T-helper 17 cell (primary cell): ENCODE results near the gene FBXO7. TPM values are rescaled to one million over a fixed set of nuclear protein-coding genes. Genes with fewer than 3 reads are reported as not detected.

ENCODE experiments used
- ATAC-seq: fragments of 150-1000 bp; cut with Tn5 transposase; 2 replicates; pipeline ENCODE4 v1.10.0; 2021; ENCODE audit warnings: mild to moderate bottlenecking, moderate library complexity
- DNase-seq, 3 donors: peaks; one replicate each; pipeline versions ENCODE4 v3.0.0 to v3.0.0-alpha.2; 2020 to 2021
- H3K9me3 ChIP-seq: one replicate; pipeline ENCODE4 v1.7.0; 2013; ENCODE audit warnings: low read length, mild to moderate bottlenecking; ENCODE audit not compliant: control insufficient read depth, poor library complexity, severe bottlenecking
- H3K27ac Mint-ChIP-seq: one replicate; pipeline ENCODE4 v1.8.0; 2022; ENCODE audit warnings: mild to moderate bottlenecking, moderate library complexity, mixed read lengths
- H3K27me3 Mint-ChIP-seq: one replicate; pipeline ENCODE4 v1.8.0; 2022; ENCODE audit warnings: mixed read lengths
- H3K36me3 Mint-ChIP-seq: one replicate; pipeline ENCODE4 v1.8.0; 2022; ENCODE audit warnings: low read depth, mixed read lengths
- H3K4me1 Mint-ChIP-seq: one replicate; pipeline ENCODE4 v1.8.0; 2022; ENCODE audit warnings: mild to moderate bottlenecking, mixed read lengths
- H3K4me3 Mint-ChIP-seq: one replicate; pipeline ENCODE4 v1.8.0; 2022; ENCODE audit warnings: mild to moderate bottlenecking, moderate library complexity, mixed read lengths
- total RNA-seq, 4 donors: library from RNA in 2 of 4; stranded (reverse) in 2 of 4; gene quantifications; one replicate each; pipeline ENCODE4 v1.2.3 and lab custom pipeline; 2022 to 2026

Gene FBXO7
- total RNA-seq, 2 donors from 2014 or later = 122 to 133 TPM

DNA sequence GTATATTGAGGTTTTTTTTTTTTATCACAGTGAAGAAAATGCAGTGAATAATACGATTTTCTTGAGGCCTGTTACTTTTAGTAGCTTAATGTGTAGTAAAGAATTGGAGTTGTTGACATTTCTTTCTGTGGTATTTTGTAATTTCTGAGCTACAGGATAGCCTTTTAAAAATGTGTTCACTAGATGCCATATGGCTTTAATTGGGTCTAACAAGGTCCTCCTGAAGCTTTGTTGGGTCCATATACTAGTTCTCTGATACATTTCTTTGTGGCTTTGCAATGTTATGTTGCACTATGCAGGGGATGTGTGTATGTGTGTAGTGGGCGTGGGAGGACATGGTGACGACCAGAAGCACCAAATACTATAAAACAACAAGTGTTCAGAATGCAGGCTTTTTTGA lies 25.1 kb downstream of the FBXO7 start:
- Mint-ChIP-seq H3K4me3 (no peak overlapping the region), H3K4me1 (peaks cover 8% of the 10 kb centered on the region), H3K27me3 (no peaks in the 10 kb centered on the region), H3K36me3 (peaks cover 10% of the 10 kb centered on the region), H3K27ac (no peak overlapping the region)
- no peak for DNase-seq
- ATAC-seq = no peak
- H3K9me3 ChIP-seq = no peaks in the 10 kb centered on the region

DNA sequence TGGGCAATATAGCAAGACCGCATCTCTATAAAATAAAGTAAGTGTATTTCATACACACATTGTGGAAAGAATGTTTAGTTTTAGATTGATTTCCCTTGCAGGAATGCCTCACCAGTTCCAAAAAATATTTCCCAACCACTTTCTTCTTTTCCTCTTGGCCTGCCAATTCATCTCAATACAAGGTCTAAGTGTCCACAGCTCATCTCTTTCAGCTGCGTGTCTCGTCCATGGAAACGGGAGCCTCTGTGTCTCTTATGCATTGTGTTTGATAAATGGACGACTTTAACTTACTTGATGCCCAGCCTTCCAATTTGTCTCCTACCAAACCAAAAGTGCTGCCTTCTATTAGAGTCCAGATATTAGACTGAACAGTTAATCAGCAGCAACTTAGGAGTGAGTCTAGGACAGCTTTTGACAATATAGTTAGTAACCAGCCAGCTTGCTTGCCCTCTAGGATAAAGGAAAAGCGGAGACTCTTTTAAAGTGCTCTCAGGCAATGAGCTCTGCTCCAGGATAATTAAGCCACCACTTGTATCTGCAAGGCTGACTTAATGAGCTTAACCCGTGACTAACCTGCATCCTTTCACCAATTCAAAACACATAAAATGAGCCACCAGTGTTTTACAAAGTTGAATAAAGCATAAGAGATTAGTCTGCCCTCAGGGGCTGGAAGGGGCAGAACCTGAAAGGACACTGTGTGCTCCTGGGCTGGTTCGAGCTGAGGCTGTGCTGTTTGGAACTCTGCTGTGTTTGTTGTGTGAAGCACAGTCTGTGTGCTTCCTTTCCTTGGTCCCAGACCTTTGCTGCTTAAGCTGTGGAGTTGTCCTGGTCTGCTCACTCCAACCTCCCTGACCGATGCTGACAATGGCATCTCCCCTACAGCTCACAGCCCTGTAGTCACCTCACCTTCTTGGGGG lies 27.5 kb downstream of the FBXO7 start:
- no peak overlapping the region for H3K27ac Mint-ChIP-seq
- H3K27me3 Mint-ChIP-seq = no peaks in the 10 kb centered on the region
- peaks cover 3% of the 10 kb centered on the region for H3K36me3 Mint-ChIP-seq
- H3K4me3 Mint-ChIP-seq = no peak overlapping the region
- ATAC-seq = no peak
- H3K9me3 ChIP-seq = no peaks in the 10 kb centered on the region
- no peak for DNase-seq
- H3K4me1 Mint-ChIP-seq = peaks cover 11% of the 10 kb centered on the region

- H3K27ac Mint-ChIP-seq = no peak overlapping the region
- ATAC-seq (no peak), DNase-seq (no peak)
- H3K4me3 Mint-ChIP-seq = no peak overlapping the region
- H3K9me3 ChIP-seq = no peaks in the 10 kb centered on the region
- peaks cover 12% of the 10 kb centered on the region for H3K27me3 Mint-ChIP-seq
- no peaks in the 10 kb centered on the region for H3K36me3 Mint-ChIP-seq
- peaks cover 6% of the 10 kb centered on the region for H3K4me1 Mint-ChIP-seq
Measured at GRCh38 chr22:32509045-32509444, 34.4 kb downstream of the FBXO7 start.

DNA sequence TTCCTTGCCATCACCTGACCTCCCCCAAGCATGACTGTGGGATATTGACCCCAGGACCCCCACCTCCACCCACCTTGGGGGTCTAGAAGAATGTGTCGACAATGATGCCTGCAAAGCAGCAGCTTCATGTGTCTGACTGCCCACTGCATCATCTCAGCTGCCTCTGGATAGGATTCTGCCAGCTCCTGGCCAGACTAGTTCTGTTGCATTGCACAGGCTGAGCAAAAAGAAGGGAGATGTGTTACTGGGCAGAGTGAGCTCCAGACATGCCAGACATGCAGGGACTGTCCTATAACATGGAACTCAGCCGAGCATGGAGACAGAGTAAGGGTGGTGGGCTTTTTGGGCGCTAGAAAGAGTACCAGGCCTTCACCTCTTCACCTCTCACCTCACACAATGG lies 36.7 kb downstream of the FBXO7 start:
- Mint-ChIP-seq H3K4me3 (no peak overlapping the region), H3K27me3 (peaks cover 12% of the 10 kb centered on the region), H3K27ac (no peak overlapping the region), H3K4me1 (peaks cover 6% of the 10 kb centered on the region), H3K36me3 (no peaks in the 10 kb centered on the region)
- H3K9me3 ChIP-seq = no peaks in the 10 kb centered on the region
- ATAC-seq (no peak), DNase-seq (no peak)

GRCh38 chr22:32511776-32512175 lies 37.2 kb downstream of the FBXO7 start:
- peaks cover 4% of the 10 kb centered on the region for H3K4me1 Mint-ChIP-seq

DNA sequence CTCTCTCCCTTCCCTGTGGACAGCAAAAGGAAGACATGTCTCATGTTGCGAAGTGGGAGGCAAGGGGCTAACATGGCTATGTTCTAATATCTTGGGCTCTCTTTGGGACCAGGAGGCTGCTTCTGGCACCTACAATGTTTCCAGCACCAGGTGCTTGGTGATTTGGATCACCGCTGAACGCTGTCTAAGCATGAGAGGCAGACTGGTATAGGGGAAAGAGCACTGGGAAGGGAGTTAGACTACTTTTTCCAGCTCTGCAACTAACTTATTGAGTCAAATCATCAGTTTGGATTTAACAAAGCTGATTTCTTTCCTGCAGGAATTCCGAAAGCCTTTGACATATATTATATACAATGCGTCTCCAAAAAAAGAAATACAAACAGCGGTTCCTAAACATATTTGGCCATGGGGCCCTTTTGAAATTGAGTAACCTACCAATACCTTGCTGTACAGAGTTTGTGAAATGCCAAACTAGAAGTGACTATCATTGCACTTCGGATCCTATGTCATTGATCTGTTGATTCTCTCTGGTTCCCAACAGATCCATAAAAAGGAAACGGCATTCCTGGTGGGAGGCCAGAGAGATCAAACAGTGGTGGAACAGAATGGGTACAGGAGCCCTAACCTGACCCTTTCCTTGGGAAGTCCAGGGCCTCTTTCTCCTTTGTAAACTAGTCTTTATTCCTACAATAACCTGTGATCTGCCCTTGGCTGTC lies 37.8 kb downstream of the FBXO7 start:
- no peak for DNase-seq
- Mint-ChIP-seq H3K36me3 (no peaks in the 10 kb centered on the region), H3K27me3 (peaks cover 12% of the 10 kb centered on the region), H3K4me1 (peaks cover 4% of the 10 kb centered on the region), H3K4me3 (no peak overlapping the region), H3K27ac (no peak overlapping the region)
- H3K9me3 ChIP-seq = no peaks in the 10 kb centered on the region
- no peak for ATAC-seq

More at GRCh38 chr22:32511776-32512175, 37.2 kb downstream of the FBXO7 start:
- Mint-ChIP-seq H3K27me3 (peaks cover 12% of the 10 kb centered on the region), H3K27ac (no peak overlapping the region), H3K4me3 (no peak overlapping the region), H3K36me3 (no peaks in the 10 kb centered on the region)
- no peaks in the 10 kb centered on the region for H3K9me3 ChIP-seq
- DNase-seq = no peak
- no peak for ATAC-seq

- Mint-ChIP-seq H3K36me3 (no peaks in the 10 kb centered on the region), H3K4me1 (no peaks in the 10 kb centered on the region), H3K27ac (no peak overlapping the region), H3K4me3 (no peak overlapping the region), H3K27me3 (peaks cover 6% of the 10 kb centered on the region)
- ATAC-seq (no peak), DNase-seq (no peak)
- no peaks in the 10 kb centered on the region for H3K9me3 ChIP-seq
Measured at GRCh38 chr22:32515084-32515483, 40.5 kb downstream of the FBXO7 start.

DNA sequence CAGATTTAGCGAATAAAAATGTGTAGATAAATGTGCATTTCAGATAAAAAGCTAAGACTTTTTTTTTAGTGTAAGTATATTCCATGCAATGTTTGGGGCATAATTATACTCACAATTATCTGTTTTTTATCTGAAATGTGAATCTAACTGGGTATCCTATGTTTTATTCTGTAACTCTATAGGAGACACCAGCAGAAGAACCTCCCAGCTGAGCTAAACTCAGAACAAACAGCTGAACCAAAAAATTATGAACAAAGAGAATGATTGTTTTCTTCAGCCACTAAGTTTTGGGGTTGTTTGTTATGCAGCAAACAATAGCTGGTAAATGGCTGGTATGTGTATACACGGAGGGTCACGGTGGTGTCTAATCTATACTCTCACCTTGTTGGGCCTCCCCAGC lies 42.9 kb downstream of the FBXO7 start:
- ATAC-seq = no peak

GRCh38 chr22:32517921-32518320 lies 43.3 kb downstream of the FBXO7 start:
- peaks cover 12% of the 10 kb centered on the region for H3K27me3 Mint-ChIP-seq

More for the DNA sequence above, 42.9 kb downstream of the FBXO7 start:
- H3K36me3 Mint-ChIP-seq = no peaks in the 10 kb centered on the region
- DNase-seq = no peak
- no peaks in the 10 kb centered on the region for H3K9me3 ChIP-seq
- H3K4me1 Mint-ChIP-seq = no peaks in the 10 kb centered on the region
- H3K27ac Mint-ChIP-seq = no peak overlapping the region
- H3K4me3 Mint-ChIP-seq = no peak overlapping the region
- H3K27me3 Mint-ChIP-seq = peaks cover 12% of the 10 kb centered on the region

DNA sequence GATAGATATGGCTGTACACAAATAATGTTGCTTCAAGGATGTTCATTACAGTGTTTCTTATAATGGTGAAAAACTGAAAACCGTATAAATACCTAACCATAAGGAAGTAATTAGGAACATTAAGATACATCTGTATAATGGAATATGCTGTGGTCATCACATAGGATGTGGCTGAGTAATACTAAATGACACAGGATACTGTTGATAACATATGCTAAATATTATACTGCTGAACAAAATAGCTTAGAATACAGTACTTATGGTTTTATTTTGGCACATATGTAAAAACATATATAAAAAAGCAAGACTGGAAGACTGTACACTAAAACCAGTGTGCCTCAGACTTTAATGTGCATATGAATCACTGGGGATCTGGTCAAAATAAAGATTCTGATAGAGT lies 43.8 kb downstream of the FBXO7 start:
- Mint-ChIP-seq H3K4me1 (no peaks in the 10 kb centered on the region), H3K27me3 (peaks cover 8% of the 10 kb centered on the region), H3K36me3 (no peaks in the 10 kb centered on the region), H3K27ac (no peak overlapping the region), H3K4me3 (no peak overlapping the region)
- no peak for DNase-seq
- no peak for ATAC-seq
- no peaks in the 10 kb centered on the region for H3K9me3 ChIP-seq

More at GRCh38 chr22:32517921-32518320, 43.3 kb downstream of the FBXO7 start:
- Mint-ChIP-seq H3K27ac (no peak overlapping the region), H3K4me3 (no peak overlapping the region), H3K4me1 (no peaks in the 10 kb centered on the region), H3K36me3 (no peaks in the 10 kb centered on the region)
- no peak for DNase-seq
- ATAC-seq = no peak
- H3K9me3 ChIP-seq = no peaks in the 10 kb centered on the region

DNA sequence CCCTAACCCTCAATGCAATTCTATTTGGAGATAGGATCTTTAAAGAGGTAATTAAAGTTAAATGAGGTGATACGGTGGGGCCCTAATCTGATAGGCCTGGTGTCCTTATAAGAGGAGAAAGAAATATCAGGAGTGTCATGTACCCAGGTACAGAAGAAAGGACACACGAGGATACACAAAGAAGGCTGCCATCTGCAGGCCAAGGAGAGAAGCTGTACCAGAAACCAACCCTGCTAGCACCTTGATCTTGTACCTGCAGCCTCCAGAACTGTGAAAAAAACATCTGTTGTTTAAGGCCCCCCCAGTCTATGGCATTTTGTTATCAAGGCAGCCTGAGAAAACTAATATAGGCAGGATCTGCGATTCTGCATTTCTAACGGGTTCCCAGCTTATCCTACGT lies 44.2 kb downstream of the FBXO7 start:
- no peak overlapping the region for H3K27ac Mint-ChIP-seq
- no peaks in the 10 kb centered on the region for H3K4me1 Mint-ChIP-seq
- no peak for DNase-seq

DNA sequence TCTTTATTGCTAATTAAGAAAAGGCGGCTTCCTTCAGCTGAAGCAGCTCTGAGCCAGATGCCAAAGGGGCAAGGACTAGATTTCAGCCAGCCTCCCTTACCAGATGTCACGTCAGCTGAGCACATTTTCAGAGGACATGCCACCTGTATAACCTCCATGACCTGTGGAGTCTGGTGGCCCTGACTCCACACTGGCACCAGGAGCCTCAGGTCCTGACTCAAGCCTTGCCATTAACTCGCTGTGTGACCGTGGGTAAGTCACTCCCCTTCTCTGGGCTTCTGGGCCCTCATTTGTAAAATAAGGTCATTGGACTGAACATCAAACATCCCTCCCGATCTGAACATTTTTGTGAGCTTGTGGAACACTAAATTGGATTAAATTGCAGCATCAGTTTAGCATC lies 46.0 kb downstream of the FBXO7 start:
- no peak for ATAC-seq
- no peaks in the 10 kb centered on the region for H3K9me3 ChIP-seq
- H3K27ac Mint-ChIP-seq = no peak overlapping the region
- H3K27me3 Mint-ChIP-seq = peaks cover 6% of the 10 kb centered on the region
- no peaks in the 10 kb centered on the region for H3K4me1 Mint-ChIP-seq
- H3K4me3 Mint-ChIP-seq = no peak overlapping the region
- no peaks in the 10 kb centered on the region for H3K36me3 Mint-ChIP-seq
- DNase-seq = no peak

More for the DNA sequence above, 44.2 kb downstream of the FBXO7 start:
- no peak for ATAC-seq
- Mint-ChIP-seq H3K27me3 (peaks cover 6% of the 10 kb centered on the region), H3K4me3 (no peak overlapping the region), H3K36me3 (no peaks in the 10 kb centered on the region)
- H3K9me3 ChIP-seq = no peaks in the 10 kb centered on the region

DNA sequence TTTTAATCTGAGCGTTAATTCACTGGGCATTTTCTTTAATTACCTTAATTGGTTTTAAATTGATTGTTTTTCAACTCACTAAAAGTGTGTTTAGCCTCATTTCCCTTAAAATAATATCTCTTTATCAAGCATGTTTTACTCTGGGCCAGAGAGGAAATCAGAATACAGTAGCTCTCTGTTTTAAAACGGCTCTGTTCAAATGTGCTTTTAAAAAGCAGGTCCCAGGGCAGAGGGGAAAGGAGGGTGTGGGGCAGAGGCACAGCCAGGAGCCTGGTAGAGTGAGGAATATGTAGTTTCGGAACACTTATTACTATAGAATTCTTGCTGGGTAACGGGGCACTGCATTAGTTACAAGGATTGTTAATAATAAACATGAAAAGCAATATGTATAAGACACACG lies 47.6 kb downstream of the FBXO7 start:
- no peak overlapping the region for H3K27ac Mint-ChIP-seq
- H3K9me3 ChIP-seq = no peaks in the 10 kb centered on the region
- DNase-seq (no peak), ATAC-seq (no peak)
- H3K27me3 Mint-ChIP-seq = peaks cover 6% of the 10 kb centered on the region
- no peak overlapping the region for H3K4me3 Mint-ChIP-seq
- H3K4me1 Mint-ChIP-seq = no peaks in the 10 kb centered on the region
- H3K36me3 Mint-ChIP-seq = no peaks in the 10 kb centered on the region
